Activated T-helper 2 cell treated with anti-CD3 and anti-CD28 coated beads, Interferon-gamma antibody, Interleukin-2, Interleukin-4, amounts not matched to agents 10 μg/mL and 5 μg/mL and 100 μg/mL, durations not matched to agents 14 hours and 24 hours and 36 hours (primary cell): ENCODE measurements around the gene CROCC2. TPM values are rescaled to one million over a fixed set of nuclear protein-coding genes. Genes with fewer than 3 reads are reported as not detected.

ENCODE experiments used
- DNase-seq: peaks from one replicate; pipeline ENCODE4 v3.0.0; 2021; ENCODE audit warnings: low spot score
- H3K27ac Mint-ChIP-seq: one replicate; pipeline ENCODE4 v1.8.0; 2021; ENCODE audit warnings: mixed read lengths
- H3K27me3 Mint-ChIP-seq: one replicate; pipeline ENCODE4 v1.8.0; 2021; ENCODE audit warnings: low read depth, mixed read lengths
- H3K36me3 Mint-ChIP-seq: one replicate; pipeline ENCODE4 v1.8.0; 2021; ENCODE audit warnings: low read depth, mixed read lengths
- H3K4me1 Mint-ChIP-seq: one replicate; pipeline ENCODE4 v1.8.0; 2021; ENCODE audit warnings: low read depth, mixed read lengths
- H3K4me3 Mint-ChIP-seq: one replicate; pipeline ENCODE4 v1.8.0; 2021; ENCODE audit warnings: low read depth, mild to moderate bottlenecking, moderate library complexity, mixed read lengths
- H3K9me3 Mint-ChIP-seq: one replicate; pipeline ENCODE4 v1.8.0; 2021; ENCODE audit warnings: mixed read lengths
- intact Hi-C: fragments of 100-400 bp; cut with micrococcal nuclease; formaldehyde crosslinking; loops from one replicate; pipeline ENCODE4 v1.15.1; 2023
- total RNA-seq: library from RNA; stranded (reverse); gene quantifications from 2 replicates; pipeline ENCODE4 v1.2.3, GENCODE V29; 2022

Gene CROCC2
- total RNA-seq, 1 donor from 2014 or later = not detected

DNA sequence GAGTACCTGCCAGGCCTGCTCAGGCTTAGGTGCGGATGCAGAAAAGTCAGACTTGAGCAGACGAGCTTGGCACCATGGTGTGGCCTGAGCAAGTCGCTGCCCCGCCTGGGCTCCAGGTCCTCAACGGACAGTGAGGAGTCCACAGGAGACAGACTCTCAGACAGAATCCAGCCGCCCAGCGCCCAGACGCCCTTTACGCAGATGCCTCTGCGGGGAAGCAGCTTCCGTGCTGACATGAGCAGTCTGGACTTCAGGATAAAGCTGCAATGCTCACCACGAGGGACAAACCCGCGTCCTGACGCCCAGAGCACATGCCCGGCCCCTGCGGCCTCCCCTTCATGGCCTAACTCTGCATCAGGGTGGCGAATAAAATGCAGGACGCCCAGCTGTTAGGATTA, 6.7 kb upstream of the CROCC2 start:
- Mint-ChIP-seq H3K27ac (no peak overlapping the region), H3K4me1 (no peaks in the 10 kb centered on the region), H3K4me3 (no peak overlapping the region), H3K9me3 (no peaks in the 10 kb centered on the region), H3K27me3 (no peaks in the 10 kb centered on the region), H3K36me3 (no peaks in the 10 kb centered on the region)
- no peak for DNase-seq
- intact Hi-C loops = no loop called here

DNA sequence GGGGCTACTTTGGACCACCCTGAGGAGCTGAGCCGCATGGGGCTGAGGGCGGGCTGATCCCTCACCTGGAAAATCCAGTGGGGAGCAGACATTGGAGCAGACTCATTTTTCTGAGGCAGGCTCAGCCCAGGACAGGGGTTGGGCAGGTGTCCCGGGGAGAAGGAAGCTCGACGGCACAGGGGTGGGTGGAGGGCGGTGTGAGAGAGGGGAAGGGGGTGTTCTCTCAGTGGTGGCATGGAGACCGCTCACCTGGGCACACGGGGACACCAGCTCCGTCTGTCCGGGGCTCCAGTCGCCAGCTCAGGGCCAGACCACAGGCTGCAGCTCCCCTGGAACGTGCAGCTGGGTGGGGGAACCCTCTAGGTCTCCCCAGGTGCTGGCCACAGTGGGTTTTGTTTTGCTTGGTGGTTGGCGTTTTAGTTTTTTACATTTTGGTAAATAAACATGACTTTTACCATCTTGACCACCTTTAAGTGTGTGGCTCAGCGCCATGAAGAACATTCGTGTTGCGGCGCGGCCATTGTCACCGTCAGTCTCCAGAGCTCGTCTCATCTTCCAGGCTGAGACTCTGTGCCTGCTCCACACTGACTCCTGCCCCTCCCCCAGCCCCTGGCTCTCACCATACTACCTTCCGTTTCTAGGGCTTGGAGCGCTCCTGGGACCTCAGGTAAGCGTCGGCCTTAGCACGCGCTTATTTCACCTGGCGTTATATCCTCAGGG, 5.8 kb upstream of the CROCC2 start:
- no peak for DNase-seq
- Mint-ChIP-seq H3K27me3 (no peaks in the 10 kb centered on the region), H3K36me3 (no peaks in the 10 kb centered on the region), H3K4me3 (no peak overlapping the region), H3K27ac (no peak overlapping the region), H3K4me1 (no peaks in the 10 kb centered on the region), H3K9me3 (no peaks in the 10 kb centered on the region)
- intact Hi-C loops = no loop called here

DNA sequence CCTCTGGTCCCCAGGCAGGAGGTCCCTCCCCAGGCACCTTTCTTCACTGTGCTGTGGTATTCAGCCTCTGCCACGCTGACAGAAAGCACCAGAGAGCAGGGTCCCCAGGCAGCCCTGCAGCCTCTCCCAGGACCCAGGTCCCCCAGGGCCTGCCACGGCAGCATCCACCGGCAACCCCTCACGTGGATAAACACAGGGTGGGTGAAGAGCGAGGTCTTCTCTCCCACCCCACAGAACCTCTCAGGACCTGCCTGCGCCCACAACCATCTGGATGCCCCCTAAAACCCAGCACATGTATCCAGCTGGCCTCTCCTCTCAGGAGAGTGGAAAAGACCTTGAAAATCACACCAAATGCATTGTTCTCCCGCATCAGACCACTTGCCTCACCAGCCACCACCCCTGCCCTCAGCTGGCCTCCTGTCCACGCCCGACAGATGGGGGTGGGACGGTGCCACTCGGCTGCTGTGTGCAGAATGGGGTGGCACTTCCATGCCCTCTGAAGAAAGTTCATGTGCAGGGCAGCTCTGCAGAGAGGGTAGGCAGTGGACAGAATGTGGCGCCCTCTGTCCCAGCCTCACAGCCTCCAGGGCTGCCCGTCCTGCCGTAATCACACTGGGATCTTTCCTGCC, 4.0 kb upstream of the CROCC2 start:
- Mint-ChIP-seq H3K4me1 (no peaks in the 10 kb centered on the region), H3K27me3 (no peaks in the 10 kb centered on the region), H3K9me3 (no peaks in the 10 kb centered on the region), H3K27ac (no peak overlapping the region), H3K4me3 (no peak overlapping the region), H3K36me3 (no peaks in the 10 kb centered on the region)
- no peak for DNase-seq
- intact Hi-C loops = no loop called here

DNA sequence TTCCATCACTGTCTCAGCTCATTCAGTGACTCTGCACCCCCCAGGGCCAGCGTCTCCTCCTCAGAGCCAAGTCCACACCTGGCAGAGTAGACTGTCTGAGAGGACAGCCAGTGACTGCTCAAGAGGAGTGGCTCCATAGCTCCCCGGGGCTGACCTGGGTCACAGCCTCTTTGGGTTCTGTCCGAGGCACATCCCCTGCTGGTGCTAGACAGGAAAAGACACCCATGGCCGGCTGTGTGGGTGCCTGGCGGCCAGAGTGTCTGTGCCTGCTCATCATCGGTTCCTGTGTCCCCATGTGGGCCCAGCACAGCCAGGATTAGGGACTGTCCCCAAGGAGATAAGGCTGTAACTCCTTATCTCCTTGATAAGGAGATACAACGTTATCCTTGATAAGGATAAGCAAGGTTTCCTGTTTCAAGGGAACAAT, 3.5 kb upstream of the CROCC2 start:
- intact Hi-C loops = no loop called here
- H3K9me3 Mint-ChIP-seq = no peaks in the 10 kb centered on the region
- H3K4me1 Mint-ChIP-seq = no peaks in the 10 kb centered on the region
- H3K4me3 Mint-ChIP-seq = no peak overlapping the region
- H3K36me3 Mint-ChIP-seq = no peaks in the 10 kb centered on the region
- H3K27ac Mint-ChIP-seq = no peak overlapping the region
- DNase-seq = no peak
- no peaks in the 10 kb centered on the region for H3K27me3 Mint-ChIP-seq

DNA sequence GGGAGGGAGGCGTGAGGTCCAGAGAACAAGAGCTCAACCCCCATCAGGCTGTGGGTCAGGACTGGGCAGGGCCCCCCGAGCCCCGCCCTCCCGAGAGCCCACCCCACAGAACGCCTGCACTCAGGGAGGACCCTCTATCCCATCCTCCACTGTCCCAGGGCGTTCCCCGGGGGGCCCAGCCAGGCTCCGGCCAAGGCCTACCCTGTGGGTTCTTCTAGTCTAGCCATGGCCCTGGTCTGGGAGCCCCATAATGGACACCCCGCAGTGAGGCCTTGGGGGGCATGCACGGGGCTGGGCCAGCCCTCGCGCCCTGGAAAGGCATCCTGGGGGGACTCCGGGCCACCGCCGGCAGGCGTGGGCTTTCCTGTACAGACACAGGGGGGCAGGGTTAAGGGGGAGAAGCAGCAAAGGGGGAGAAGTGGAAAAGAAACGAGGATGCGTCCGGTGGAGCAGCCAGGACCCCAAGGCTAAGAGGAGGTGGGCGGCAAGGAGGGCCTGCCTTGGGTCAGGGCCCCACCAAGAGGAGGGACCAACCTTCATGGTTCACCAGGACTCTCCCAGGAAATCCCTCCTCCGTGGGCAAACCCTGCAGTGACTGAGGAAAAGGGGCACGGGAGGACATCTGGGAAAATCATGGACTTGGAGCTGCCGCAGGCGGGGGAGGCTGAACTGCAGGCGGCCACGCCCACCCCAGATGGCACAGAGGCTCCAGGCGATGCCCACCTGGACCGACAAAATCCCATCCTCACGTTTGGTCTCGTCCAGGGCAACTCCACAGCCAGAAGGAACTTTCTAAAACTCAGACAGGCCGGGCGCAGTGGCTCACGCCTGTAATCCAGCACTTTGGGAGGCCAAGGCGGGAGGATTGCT, 2.7 kb upstream of the CROCC2 start:
- Mint-ChIP-seq H3K4me3 (no peak overlapping the region), H3K27me3 (no peaks in the 10 kb centered on the region), H3K9me3 (no peaks in the 10 kb centered on the region), H3K36me3 (no peaks in the 10 kb centered on the region), H3K4me1 (no peaks in the 10 kb centered on the region), H3K27ac (no peak overlapping the region)
- DNase-seq = no peak
- intact Hi-C loops = no loop called here

DNA sequence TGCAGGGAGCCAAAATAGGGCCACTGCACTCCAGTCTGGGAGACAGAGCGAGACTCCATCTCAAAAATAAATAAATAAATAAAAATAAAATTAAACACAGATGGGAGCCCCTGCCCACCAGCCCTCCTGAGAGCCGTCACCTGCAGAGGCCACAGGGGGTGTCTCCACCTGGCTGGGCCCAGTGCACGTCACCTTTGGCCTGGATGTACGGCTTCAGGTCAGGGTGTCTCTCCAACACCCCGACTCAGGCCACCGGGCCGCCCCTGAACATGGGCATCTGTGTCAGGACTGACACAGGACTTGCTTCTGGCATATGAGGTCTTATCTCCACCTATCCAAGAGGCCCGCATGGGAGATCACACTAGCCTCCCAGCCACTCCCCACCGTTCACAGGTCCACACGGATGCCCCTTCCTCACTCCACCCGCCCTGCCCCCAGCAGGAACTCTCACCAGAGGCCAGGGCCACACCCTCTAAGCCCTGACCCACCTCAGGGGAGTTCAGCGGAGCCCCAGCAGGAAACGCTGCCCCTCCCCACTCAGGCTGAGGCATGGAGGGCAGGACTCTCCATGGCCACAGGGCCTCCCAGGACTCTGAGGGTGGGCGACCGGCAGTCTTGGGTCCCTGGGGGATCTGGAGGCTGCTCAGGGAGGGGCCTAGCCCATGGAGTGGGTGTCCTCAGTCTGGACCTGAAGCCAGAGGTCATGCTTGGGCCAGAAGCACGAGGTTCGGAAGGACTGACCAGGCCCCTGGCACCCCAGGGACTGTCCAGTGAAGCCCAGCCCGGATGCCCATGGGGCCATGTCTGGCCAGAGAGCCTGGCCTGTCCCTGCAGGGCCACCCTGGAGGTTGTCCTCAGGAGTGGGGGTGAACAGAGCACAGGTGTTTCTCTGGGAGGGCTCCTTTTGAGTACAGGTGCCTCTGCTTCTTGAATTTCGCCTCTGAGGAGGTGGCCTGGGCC, 1.6 kb upstream of the CROCC2 start:
- H3K27ac Mint-ChIP-seq = no peak overlapping the region
- no peak for DNase-seq
- H3K4me3 Mint-ChIP-seq = no peak overlapping the region
- intact Hi-C loops = no loop called here
- H3K36me3 Mint-ChIP-seq = no peaks in the 10 kb centered on the region
- H3K9me3 Mint-ChIP-seq = no peaks in the 10 kb centered on the region
- no peaks in the 10 kb centered on the region for H3K27me3 Mint-ChIP-seq
- H3K4me1 Mint-ChIP-seq = no peaks in the 10 kb centered on the region

DNA sequence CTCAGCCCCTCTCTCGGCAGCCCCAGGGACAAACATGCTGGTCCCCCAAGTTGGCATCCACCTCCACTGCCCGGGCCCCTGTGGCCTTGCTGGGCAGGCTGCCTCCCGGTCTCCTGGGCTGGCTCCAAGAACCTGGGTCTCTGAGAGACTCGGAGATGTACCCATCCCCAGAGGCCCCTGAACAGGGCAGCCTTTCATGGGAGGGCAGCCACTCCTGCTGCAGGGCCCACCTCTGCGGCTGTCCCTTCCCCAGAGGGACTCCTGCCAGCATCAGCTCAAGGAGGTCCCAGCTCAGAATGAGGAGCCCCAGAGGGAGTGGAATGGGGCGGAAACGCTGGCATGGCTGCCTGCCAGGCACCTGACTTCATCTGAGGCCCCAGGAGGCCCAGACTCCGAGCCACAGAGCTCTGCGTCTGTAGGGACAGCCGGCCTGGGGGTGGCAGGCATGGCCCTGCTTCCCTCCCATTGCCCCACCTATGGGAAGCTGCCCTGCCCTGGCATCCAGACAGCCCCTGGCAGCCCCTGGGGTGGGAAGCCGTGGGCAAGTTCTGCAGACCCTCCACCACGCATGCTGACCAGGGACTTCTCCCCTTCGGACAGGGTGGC, 857 bp upstream of the CROCC2 start:
- Mint-ChIP-seq H3K36me3 (no peaks in the 10 kb centered on the region), H3K9me3 (no peaks in the 10 kb centered on the region), H3K4me1 (no peaks in the 10 kb centered on the region), H3K4me3 (no peak overlapping the region), H3K27me3 (no peaks in the 10 kb centered on the region), H3K27ac (no peak overlapping the region)
- intact Hi-C loops = no loop called here
- no peak for DNase-seq

DNA sequence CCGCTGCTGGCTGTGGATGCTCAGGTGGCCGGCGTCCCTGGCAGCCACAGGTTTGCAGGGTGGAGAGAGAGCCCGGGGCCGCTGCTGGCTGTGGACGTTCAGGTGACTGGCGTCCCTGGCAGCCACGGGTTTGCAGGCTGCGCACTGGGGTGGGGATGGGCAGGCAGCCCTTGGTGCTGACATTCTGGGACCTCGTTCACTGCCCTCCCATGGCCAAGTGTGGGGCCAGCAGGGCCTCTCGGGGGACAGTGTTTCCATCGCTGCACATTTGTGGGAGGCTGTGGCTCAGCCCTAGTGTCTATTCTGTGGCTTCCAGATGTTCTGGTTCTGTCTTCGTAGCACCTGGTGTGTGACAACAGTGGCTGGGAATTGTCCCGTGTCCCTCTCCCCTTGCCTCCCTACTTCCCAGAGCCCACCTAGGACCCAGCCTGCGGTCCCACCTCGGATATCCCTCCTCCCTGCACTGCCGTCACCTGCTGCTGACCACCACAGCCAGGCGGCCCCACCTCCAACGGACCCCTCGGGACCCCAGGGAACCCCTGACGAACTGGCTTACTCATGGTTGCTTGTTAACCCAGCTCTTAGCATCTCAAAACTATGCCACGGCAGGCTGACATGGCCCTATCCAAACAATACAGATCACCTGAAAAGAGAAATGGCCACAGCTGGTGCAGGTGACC, 915 bp downstream of the CROCC2 start:
- intact Hi-C loops = no loop called here
- DNase-seq = no peak
- Mint-ChIP-seq H3K27me3 (no peaks in the 10 kb centered on the region), H3K36me3 (no peaks in the 10 kb centered on the region), H3K4me1 (no peaks in the 10 kb centered on the region), H3K9me3 (no peaks in the 10 kb centered on the region), H3K4me3 (no peak overlapping the region), H3K27ac (no peak overlapping the region)

DNA sequence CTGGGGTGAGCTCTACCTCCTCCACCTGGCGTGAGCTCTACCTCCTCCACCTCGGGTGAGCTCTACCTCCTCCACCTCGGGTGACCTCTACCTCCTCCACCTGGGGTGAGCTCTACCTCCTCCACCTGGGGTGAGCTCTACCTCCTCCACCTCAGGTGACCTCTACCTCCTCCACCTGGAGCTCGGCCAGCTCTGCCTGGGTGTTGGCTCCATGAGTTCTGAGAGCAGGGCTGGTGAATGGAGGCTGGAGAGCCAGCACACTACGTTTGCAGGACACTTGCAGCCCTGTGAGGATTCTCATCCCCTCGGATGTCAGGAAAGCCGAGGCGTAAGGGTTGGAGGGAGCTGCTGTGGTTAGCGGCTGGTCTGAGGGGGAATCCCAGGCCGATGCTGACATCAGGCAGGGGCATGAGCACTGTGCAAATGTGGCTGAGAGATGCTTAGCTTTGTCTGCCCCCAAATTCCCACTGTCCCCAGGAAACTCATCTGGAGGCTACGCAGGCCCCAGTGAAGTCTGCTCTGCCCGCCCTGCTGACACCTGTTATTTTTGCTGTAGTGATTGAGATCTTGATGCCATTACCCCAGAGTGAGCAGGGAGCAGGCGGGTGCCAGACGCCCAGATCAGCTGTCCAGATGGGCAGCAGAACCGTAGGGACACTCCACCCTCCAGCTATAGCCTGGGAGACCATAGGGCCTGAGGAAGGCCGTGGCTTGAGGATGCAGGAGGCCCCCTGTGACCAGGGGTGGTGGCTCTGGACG, 3.3 kb downstream of the CROCC2 start:
- no peak for DNase-seq
- H3K4me3 Mint-ChIP-seq = no peak overlapping the region
- H3K9me3 Mint-ChIP-seq = no peaks in the 10 kb centered on the region
- intact Hi-C loops = no loop called here
- H3K27ac Mint-ChIP-seq = no peak overlapping the region
- H3K36me3 Mint-ChIP-seq = no peaks in the 10 kb centered on the region
- H3K4me1 Mint-ChIP-seq = no peaks in the 10 kb centered on the region
- H3K27me3 Mint-ChIP-seq = no peaks in the 10 kb centered on the region

DNA sequence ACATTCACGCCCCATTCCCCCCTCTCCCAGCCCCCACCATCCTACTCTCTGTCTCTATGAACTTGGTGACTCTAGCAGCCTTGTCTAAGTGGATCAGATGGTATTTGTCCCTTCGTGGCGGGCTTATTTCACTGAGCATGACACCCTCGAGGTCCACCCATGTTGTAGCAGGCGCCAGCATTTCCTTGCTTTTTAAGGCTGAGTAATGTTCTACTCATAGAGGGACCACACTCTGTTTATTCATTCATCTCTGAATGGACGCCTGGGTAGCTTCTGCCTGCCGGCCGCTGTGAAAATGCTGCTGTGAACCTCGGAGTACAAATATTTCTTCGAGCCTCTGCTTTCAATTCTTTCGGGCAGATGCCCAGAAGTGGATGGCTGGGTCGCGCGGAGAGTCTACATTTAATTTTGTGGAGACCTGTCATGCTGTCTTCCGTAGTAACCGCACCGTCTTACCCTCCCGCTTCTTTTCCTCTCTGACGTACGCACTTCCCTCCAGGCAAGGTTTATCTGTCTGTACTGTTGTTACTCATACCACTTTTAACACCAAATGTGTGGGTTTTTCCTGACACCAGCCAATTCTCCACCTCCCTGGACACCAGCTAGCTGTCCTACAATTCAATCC, 5.6 kb downstream of the CROCC2 start:
- Mint-ChIP-seq H3K36me3 (no peaks in the 10 kb centered on the region), H3K4me1 (no peaks in the 10 kb centered on the region), H3K9me3 (no peaks in the 10 kb centered on the region), H3K27ac (no peak overlapping the region), H3K4me3 (no peak overlapping the region), H3K27me3 (peaks cover 5% of the 10 kb centered on the region)
- intact Hi-C loops = no loop called here
- DNase-seq = no peak
